HG02884 (cell line): ENCODE data around the gene PRDM2.

Experiments used
- ATAC-seq: cut with Tn5 transposase; IDR thresholded peaks from one replicate; pipeline ENCODE4 v1.9.1; 2021; ENCODE audit warnings: mild to moderate bottlenecking, moderate library complexity; ENCODE audit not compliant: unreplicated experiment

The PRDM2 gene

DNA sequence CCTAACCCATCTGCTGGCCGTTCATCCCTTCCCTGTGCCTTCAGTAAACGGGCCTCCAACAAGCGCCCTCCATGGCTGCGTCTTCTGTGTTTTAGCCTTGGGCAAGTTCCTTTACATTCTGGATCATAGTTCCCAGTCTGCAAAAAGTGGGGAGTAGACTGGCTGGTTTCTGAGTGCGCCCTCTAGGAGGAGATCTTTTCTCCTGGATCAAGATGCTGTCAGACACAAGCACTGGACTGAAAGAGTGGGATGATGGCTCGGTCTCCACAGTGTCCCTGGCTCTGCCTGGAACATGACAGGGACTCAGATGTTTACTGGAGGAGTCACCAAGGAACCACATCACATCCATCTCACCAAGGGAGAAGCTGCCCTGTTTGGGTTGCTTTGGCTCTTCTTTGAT is 88.8 kb downstream of the PRDM2 start:
- no peak for ATAC-seq

DNA sequence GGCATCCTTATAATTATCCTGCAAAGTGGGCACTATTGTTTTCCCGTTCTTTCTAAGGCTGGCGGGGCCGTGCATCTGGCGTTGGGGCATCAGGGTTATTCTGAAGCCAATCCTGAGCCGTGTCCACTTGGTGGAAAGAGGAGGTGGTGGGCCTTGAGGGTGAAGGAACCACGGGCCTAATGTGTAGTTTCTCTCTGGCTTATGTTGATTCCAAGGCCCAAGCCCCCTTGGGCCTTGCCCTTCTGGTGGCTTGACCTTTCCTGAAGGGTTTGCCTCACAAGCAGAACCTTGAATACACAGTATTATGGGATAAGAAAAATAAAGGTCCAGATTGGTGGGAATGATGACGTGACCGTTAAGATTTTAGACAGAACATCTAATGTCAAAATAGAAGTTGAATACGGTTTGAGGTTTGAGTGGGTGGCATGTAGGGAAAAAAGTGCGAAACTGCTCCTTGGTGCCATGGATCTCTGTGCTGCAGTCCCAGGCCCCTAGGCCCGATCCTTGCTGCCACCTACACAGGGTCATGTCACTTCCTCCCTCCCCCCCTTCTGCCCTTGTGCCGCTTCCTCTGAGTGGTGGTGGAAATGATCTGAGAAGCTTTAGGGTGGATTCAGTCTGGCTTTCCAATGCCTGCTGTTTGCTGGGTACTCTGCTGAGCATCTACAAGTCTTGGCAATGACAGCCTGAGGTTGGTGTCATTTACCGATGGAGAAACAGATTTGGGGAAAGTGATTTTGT is 90.5 kb downstream of the PRDM2 start:
- no peak for ATAC-seq

DNA sequence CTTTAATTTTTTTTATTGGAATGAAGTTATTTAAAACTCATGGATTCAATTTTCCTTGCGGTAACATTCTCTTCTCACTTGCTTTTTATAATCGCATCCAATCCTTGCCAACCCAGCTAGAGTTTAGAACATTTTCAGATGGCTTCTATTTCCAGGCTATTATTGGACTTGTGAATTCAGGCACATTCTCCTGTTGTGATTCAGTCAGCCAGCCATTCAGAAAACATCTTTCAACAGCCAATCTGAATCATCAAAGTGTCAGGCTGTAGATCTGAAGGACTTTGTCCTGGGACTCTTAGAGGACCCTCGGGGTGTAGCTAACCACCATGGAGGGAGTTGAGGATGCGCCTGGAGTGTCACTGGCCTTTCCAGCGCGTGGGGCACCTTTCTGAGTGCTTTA is 92.4 kb downstream of the PRDM2 start:
- ATAC-seq, result no peak

DNA sequence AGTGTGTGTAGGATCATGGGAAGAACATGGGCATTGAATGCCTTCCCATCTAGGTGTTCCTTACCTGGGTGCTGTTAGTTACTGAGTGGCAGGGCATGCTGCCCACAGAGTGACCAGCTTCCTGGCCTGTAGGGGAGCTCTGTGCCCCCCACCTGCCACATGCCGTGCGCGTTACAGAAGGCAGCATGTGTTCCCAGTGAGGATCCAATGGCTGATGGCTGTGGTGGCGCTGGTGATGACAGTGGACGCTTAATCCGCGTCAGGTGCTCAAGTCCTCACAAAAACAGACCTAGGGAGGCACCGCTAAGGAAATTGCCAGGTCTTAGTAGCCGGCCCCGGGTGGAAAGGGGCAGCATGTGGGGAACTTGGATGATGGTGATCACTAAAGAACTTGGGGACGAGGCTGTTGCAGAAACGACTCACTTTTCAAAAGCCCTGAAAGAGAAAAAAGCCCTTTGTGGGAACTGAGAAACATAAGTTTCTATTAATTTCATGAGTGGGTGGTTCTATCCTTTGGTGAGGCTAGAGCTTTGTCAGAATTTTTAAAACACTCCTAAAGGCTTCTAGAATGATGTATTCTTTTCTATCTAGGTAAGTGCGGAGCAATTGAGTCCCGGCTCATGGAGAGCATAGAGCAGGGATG is 93.2 kb downstream of the PRDM2 start:
- no peak for ATAC-seq

DNA sequence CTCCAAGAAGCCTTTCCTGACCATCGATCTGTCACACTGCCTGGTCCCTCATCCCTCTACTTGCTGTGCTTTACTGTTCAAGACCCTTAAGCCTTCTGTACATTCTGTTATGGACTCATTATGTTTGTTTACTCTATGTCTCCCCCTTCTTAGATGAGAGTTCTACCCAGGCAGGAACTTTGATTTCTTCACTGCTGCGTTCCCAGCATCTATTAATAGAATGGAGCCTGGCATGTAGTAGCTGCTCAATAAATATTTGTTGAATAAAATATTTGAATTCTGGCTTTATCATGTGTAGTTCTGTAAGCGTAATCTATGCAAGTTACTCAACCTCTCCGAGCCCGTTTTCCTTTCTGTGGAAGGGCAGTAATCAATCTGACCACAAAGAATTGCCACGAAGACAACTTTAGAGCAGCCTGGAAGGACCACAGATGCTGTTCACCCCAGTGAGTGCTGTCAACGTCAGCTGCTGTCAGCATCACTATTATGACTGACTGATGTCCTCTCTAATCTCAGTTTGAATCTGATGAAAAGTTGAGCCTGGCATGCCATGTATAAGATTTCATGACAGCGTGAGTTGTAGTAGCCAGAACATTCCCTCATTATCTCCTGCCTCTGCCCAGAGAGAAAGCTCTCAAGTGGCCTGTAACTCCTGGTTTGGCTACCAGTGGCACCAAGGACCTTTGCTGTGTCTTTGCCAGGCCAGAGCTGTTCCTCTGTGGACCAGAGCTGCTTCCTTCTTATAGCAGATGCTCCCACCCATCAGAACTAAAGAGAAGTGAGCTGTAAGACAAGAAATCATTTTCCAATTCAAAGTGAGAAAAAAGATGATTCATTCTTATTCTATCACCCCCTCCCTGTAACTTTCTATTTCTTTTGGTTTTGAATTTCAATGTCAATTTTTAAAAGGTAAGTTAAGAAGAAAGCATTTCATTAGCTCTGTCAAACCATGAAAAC is 94.5 kb downstream of the PRDM2 start:
- ATAC-seq, result no peak

DNA sequence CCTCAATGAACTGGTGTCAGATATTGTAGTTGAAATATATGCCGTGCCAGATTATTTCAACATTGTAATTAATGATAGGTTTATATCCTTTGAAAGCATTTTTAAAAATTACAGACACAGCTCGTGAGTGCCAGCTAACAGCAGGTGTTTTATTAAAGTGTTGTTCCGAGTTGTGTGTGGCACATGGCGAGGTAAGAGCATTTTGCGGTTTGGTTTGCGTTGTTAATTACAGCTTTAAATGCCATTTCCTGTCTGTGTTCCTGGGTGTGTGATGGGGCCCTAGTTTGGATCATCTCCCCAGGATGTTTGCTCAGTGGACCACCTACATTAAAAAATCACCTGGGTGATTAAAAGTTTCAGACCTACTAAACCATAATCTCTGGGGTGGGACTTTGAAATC is 97.4 kb downstream of the PRDM2 start:
- no peak for ATAC-seq

DNA sequence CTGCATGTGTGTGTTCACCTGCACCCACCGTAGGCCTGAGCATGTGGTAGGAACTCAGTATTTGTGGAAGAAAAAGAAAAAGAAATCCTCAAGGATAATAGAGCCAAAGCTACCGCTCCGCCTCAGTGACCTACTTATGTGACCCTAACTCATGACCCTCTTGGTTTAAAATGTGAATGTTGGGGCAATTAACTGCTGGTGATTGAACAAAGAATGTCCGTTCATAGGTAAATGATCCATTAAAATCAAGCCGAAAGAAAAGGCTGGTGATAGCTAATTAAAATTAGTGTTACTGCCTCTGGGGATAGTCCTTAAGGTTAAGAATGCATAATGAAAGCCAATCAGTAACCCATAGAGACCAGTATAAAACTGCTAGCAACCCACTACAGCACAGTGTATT is 98.1 kb downstream of the PRDM2 start:
- ATAC-seq, result no peak

DNA sequence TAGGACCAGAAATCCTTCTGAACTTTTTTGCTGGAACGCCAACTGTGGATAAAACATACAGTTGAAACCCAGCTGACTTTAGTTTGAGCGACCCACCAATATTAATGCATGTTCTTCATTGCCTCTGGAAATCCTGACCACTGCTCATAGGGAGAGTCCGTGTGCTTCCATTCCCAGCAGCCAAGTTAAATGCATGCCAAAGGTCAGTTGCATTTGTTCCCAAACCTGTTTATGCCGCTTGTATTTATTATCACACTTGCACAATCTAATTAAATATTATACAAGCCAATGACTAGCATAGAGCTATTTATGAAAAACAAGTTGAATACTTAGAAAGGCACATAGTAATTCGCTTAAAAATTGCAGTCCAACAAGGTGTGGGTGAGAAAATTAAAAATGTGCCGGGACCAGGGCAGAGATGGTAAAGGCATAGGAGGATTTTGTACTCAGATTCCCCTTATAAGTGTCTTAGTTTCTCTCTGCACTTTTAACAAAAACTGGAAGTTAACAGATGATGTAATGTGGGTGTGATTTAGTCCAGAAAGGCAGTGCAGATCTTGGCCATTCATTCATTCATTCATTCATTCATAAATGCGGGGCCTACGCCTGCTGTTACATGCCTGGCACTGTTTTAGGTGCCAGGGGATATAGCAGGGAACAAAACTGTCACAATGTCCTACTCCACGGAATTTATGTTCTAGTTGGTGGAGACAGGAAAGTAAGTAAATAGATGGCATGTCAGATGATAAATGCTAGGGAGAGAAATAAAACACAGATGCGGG is 99.7 kb downstream of the PRDM2 start:
- ATAC-seq, result no peak

DNA sequence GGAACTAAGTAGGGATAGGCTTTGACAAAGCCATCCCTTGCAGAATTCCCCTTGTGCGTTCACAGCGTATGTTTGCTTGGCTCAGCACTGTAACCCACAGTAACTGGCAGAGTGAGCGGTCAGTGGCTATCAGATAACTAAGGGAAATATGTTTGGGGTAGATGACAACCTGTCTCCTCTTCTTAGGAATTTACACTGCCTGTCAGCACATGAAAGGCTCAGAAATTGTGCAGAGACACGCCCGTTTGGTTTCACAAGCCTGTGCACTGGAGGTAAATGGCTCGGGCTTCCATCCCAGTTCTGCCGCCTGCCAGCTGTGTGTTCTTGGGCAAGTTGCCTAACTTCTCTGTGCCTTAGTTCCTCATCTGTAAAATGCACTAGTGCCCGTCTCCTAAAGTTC is 101.2 kb downstream of the PRDM2 start:
- ATAC-seq, result no peak

DNA sequence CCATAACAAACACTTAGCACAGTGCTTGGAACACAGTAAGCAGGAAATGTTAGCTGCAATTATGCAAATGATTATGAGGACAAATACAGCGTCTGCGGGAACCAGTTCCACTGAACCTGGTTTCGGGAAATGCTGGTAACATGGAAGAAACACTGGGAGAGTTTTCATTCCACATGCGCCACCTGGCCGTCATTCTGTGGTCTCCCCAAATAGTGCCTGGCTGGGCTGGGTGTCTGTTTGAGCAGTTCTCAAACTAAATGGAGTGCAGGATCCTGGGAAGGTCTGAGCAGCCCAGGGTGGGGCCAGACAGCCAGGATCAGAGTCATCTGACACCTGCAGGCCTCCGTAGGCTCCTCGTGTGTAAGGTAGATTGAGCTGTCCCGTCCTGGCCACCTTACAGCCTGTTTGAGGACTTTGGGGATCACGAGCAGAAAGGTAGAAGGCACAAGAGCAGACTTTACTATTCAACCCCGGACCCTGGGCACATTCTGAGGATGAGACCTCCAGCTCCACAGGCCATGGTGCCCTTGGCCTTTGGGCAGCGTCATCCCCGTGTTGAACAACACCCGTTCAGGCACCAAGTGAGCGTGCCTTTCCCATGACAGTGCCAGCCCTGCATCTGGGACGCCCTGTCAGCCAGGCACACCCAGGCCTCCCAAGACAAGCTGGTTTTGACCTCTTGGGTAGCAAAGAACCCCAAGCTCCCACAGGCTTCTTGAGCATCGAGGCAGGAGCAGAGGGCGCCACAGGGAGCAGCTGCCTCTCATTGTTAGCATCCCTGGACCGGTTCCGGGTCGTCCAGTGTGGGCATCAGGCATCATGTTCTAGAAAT is 101.9 kb downstream of the PRDM2 start:
- ATAC-seq, result no peak

DNA sequence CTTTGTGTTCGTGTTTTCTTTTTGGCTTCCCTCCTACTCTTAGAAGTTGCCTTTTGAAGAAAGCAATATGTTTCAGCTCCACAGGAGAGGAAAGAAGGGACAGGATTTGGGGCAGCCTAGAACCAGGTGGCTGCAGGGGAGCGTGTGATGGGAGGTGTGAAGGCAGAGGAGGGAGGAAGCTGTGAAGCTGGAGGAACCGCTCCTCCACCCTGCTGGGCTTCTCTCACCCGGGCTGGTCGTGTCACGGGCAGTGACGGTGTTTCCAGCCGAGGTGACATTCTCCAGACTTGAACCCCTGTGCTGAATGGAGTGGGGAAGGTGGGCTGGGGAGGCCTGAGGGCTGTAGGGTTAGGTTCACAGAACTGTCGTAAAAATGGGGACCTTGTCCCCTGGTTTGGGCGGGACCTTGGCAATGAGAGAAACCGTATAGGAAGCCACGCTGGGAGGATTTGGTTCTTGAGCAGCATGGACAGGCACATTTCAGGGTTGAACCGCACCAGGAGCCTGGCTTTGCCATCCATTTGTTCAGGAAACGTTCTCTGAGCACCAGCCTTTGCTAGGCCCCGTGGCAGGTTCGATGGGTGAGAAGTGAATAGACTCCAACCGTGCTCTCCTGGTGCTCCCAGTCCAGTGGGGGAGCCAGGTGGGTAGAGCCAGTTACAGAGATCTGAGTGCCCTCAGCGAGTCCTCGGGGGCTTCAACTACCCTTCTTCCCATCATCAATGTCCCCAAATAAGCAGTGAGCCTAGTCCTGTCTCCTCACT is 103.0 kb downstream of the PRDM2 start:
- no peak for ATAC-seq

DNA sequence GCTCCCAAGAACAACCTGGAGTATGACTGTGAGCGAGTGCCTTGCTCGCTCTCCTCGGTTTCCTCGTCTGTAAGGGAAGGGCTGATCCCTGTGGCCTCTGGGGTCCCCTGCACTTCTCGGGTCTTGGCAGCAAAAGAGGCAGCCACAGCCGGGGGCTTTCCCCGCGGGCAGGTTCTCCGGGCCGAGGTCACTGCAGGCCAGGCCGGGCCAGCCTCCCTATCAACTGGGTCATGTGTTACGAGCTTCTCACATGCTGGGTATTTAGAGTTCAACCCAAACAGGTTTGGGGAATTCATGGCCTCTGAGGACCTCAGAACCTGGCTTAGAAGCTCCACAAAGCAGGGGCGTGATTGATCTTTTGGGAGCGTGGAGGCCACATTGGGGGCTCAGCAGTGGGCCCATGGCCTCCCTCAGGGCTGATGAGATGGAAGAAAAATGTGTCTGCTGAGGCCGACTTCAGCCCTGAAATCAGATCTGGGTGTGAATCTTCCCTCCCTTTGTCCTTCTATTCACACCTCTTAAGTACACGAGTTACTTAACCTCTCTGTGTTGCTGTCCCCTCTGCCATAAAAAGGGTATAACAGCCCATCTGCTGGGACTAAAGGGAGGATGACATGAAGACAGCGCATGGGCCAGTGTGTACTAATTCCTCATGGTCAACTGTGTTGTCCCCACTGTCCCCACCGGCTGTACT is 103.7 kb downstream of the PRDM2 start:
- ATAC-seq, result no peak

DNA sequence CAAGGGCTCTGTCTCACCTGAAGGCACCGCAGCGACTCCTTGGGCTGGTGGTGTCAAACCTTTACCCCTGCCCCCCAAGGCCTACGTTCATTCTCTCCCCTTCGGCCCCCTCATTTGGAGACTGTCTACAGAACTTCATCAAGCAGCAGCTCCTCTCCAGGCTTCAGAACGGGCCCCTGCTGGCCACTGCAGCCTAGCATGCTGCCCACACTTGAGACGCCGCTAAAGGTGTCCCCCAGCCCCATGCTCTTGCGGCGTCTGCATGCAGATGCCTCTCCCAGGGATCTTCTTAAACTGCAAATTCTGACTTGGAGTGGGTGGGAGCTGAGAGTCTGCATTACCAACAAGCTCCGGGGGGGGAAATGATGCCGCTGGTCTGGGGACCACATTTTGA is 104.2 kb downstream of the PRDM2 start:
- no peak for ATAC-seq

DNA sequence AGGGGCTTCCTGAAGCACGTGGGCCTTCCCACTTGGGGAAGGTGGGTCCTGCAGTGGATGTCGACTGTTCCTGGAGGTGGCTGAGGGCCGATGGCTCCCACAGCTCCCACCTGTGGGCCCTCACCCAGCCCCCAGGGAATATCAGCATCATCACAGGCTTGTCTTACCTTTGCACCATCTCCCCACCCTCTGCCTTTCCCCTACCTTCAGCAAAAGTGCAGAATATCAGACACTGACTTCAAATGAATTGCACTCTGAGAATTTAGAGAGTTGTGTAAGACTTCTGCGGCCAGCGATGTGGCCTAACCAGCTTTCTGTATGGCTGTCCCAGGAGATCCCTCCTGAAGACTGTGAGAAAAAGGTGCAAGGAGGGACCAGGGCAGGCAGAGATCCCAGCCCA is 105.4 kb downstream of the PRDM2 start:
- no peak for ATAC-seq

DNA sequence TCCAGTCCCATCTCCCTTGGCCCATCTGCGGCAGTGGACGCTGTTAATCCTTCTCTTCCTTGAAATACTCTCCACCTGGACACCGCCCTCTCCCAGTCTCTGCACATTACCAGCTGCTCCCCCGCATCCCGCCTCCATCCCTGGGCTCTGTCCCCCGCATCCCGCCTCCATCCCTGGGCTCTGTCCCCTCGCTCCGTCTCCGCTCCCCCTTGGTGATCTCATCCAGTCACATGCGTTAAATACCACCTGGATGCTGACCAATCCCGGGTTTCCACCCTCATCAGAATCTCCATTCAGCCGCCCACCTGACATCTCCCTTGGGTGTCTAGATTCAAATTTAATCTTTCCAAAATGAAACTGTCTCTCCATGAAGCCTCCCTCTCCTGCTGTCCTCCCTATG is 106.1 kb downstream of the PRDM2 start:
- no peak for ATAC-seq

DNA sequence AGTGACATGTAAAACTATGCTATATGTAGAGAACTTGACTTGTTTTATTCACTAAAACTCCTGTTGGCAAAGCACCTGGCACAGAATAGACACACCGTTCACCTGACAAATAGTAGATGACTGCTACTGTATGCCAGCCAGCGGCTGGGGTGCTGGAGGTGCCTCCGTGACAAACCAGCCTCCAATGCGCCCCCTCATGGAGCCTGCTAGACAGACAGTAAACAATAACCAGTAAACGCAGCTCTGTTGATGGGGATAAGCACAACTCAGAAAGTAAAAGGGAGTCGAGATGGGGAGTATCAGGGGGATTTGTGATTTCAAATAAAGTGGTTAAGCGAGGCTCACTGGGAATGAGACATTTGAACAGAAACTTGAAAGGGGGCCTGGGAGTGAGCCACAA is 107.2 kb downstream of the PRDM2 start:
- ATAC-seq, result no peak

DNA sequence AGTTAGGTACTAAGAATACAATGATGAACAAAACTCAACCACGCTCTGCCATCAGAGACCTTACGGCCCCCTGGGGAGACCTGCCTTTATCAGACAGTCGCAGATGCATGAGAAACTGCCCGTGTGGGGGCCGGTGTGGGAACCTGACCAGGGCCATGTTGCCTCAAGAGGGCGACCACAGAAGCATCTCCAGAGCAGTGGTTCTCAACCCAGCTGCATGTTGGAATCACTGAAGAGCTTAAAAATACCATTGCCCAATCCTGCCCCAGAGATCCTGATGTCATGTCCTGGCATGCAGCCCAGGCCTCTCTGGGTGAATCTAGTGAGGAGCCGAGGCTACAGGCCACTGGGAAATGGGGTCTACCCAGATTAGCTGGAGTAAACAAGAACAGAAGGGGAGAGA is 108.7 kb downstream of the PRDM2 start:
- ATAC-seq, result no peak

DNA sequence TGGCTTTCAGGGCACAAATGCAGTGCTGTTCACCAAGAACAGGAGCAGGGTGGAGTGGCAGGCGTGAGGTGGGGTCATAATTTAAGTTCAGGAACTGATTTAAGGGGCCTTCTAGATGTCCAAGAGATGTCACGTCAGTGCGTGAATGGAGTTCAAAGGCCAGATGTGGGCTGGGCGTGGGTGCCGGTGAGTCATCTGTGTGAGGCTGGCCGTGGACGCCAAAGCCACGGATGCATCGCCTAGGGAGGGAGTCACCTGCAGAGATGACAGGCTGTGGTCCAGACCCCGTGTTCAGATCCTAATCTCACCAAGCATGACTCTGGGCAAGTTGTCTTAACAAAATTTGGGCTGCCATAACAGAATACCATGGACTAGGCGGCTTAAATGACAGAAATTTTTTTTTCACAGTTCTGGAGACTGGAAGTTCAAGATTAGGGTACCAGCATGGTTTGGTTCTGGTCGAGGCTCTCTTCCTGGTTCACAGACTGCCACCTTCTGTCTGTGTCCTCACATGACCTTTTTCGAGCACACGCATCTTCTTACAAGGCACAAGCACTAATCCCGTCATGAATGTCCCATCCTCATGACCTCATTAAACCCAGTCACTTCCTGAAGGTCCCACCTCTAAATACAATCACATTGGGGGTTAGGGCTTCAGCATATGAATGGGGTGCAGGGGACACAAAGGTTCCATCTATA is 109.6 kb downstream of the PRDM2 start:
- ATAC-seq, result no peak
